Endothelial cell of umbilical vein (primary cell): Measurements from ENCODE around the gene FAM3B. TPM values are rescaled to one million over a fixed set of nuclear protein-coding genes. Genes with fewer than 3 reads are reported as not detected.

Experiments
- BruUV-seq: library from RNA; stranded (reverse); fragments of 400-500 nt; replicated peaks from 2 replicates; lab custom pipeline; 2021; lab: Mats Ljungman, UMichigan
- CTCF ChIA-PET: fragments of 300-600, 350-600 bp; sonication (Branson Sonifier 250); formaldehyde crosslinking; loops from one replicate; lab custom pipeline; 2021; ENCODE audit warnings: antibody characterized with exemption, inconsistent platforms; lab: Charles Lee
- POLR2A ChIA-PET: fragments of 300-600, 350-600 bp; sonication (Branson Sonifier 250); formaldehyde crosslinking; loops from one replicate; lab custom pipeline; 2021; ENCODE audit warnings: antibody characterized with exemption, inconsistent platforms; lab: Charles Lee
- DNase-seq: peaks from one replicate; pipeline ENCODE4 v3.0.0-alpha.2; 2011; ENCODE audit warnings: low read depth, low spot score
- FAIRE-seq: peaks from 2 replicates; lab custom pipeline; 2011; peaks lifted over from hg19 to GRCh38; lab: Jason Lieb, UNC
- H2AFZ ChIP-seq: 2 replicates; pipeline ENCODE4 v1.6.0; 2012; ENCODE audit warnings: low read depth, low read length, control low read depth, inconsistent platforms
- H3K27ac ChIP-seq: 2 replicates; pipeline ENCODE4 v1.5.1; 2011; ENCODE audit warnings: low read depth, mild to moderate bottlenecking, control low read depth, low read length, moderate library complexity; ENCODE audit not compliant: insufficient read depth
- H3K27me3 ChIP-seq, 2 experiments: 2 replicates each; pipeline versions ENCODE4 v1.6.0 to v1.6.1; 2011; ENCODE audit warnings: low read length in 2 of 2, mixed read lengths in 1 of 2; ENCODE audit not compliant: control insufficient read depth in 2 of 2, insufficient read depth in 2 of 2
- H3K36me3 ChIP-seq, 2 experiments: 2 replicates in 1 of 2; 3 replicates in 1 of 2; pipeline ENCODE4 v1.5.1; 2011; ENCODE audit warnings: low read length in 2 of 2, mild to moderate bottlenecking in 1 of 2, moderate library complexity in 1 of 2; ENCODE audit not compliant: control insufficient read depth in 2 of 2, insufficient read depth in 2 of 2; ENCODE audit errors: extremely low read depth in 1 of 2
- H3K4me1 ChIP-seq: 3 replicates; pipeline ENCODE4 v1.5.1; 2011; ENCODE audit warnings: mild to moderate bottlenecking, low read length; ENCODE audit not compliant: control insufficient read depth, insufficient read depth; ENCODE audit errors: extremely low read depth
- H3K4me2 ChIP-seq: 2 replicates; pipeline ENCODE4 v1.6.1; 2011; ENCODE audit warnings: low read length, control low read depth, mixed read lengths; ENCODE audit not compliant: insufficient read depth
- H3K4me3 ChIP-seq, 3 experiments: fragments of 200-600 bp in 1 of 3; sonication (generic), shearing (Covaris generic) in 1 of 3; replicated peaks in 1 of 3; 2 replicates each; pipeline ENCODE4 v1.5.1; 2011 to 2016; ENCODE audit warnings: control low read depth in 3 of 3, low read length in 3 of 3, mild to moderate bottlenecking in 2 of 3, inconsistent platforms in 1 of 3, low read depth in 1 of 3, moderate library complexity in 1 of 3; ENCODE audit not compliant: insufficient read depth in 1 of 3
- H3K79me2 ChIP-seq: 2 replicates; pipeline ENCODE4 v1.6.0; 2012; ENCODE audit warnings: low read length, inconsistent platforms; ENCODE audit not compliant: control insufficient read depth, insufficient read depth
- H3K9ac ChIP-seq: replicated peaks from 2 replicates; pipeline ENCODE3; 2011; ENCODE audit warnings: low read length, control low read depth; ENCODE audit not compliant: insufficient read depth; ENCODE audit errors: extremely low read depth
- H3K9me1 ChIP-seq: replicated peaks from 3 replicates; pipeline ENCODE4 v1.6.0; 2011; ENCODE audit warnings: mild to moderate bottlenecking, low read length; ENCODE audit not compliant: control insufficient read depth, insufficient read depth; ENCODE audit errors: extremely low read depth
- H3K9me3 ChIP-seq: replicated peaks from 2 replicates; pipeline ENCODE4 v1.5.1; 2012; ENCODE audit warnings: low read length, inconsistent platforms; ENCODE audit not compliant: control insufficient read depth, insufficient read depth
- H4K20me1 ChIP-seq: replicated peaks from 2 replicates; pipeline ENCODE3; 2011; ENCODE audit warnings: mild to moderate bottlenecking, low read length; ENCODE audit not compliant: control insufficient read depth, insufficient read depth; ENCODE audit errors: extremely low read depth
- EZH2 ChIP-seq: IDR thresholded peaks from 2 replicates; pipeline ENCODE4 v1.6.1; 2012; ENCODE audit warnings: borderline replicate concordance, low read depth, mild to moderate bottlenecking, moderate library complexity, low read length, inconsistent platforms; ENCODE audit not compliant: severe bottlenecking
- FOS ChIP-seq: IDR thresholded peaks from 2 replicates; pipeline ENCODE4 v1.6.1; 2011; ENCODE audit warnings: mild to moderate bottlenecking, low read length, moderate library complexity, borderline replicate concordance; ENCODE audit not compliant: insufficient read depth
- GATA2 ChIP-seq: IDR thresholded peaks from 2 replicates; pipeline ENCODE4 v1.7.0; 2011; ENCODE audit warnings: low read depth, mild to moderate bottlenecking, moderate library complexity, mixed read lengths, low read length; ENCODE audit not compliant: insufficient read length, insufficient read depth
- JUN ChIP-seq: IDR thresholded peaks from 2 replicates; pipeline ENCODE4 v1.6.1; 2011; ENCODE audit warnings: borderline replicate concordance, low read depth; ENCODE audit not compliant: insufficient read length, insufficient read depth
- MYC ChIP-seq: IDR thresholded peaks from one replicate; pipeline ENCODE4 v1.6.1; 2011; ENCODE audit warnings: mild to moderate bottlenecking, low read depth, low read length
- POLR2A ChIP-seq: IDR thresholded peaks from 2 replicates; pipeline ENCODE4 v1.6.1; 2012; ENCODE audit warnings: low read depth, mild to moderate bottlenecking, control low read depth, low read length
- POLR2AphosphoS5 ChIP-seq: IDR thresholded peaks from 2 replicates; pipeline ENCODE4 v1.6.1; 2012; ENCODE audit warnings: low read depth, mild to moderate bottlenecking, control low read depth, low read length, moderate library complexity; ENCODE audit not compliant: insufficient read depth
- dilution Hi-C: fragments of 300-500 bp; cut with MboI; formaldehyde crosslinking; loops from one replicate; pipeline ENCODE4 v1.15.0; 2019; ENCODE audit warnings: low sequenced_read_pairs; ENCODE audit not compliant: extremely low pct_ligation_motif_present
- intact Hi-C: fragments of 100-400 bp; cut with micrococcal nuclease; formaldehyde crosslinking; loops from one replicate; pipeline ENCODE4 v1.10.0; 2022
- polyA plus RNA-seq, 4 experiments: library from polyadenylated mRNA; depleted of rRNA in 3 of 4; stranded (reverse) in 3 of 4; unstranded in 1 of 4; fragments of >200 nt; gene quantifications; 2 replicates each; pipeline versions ENCODE4 v1.2.1 to v1.2.3, GENCODE V29; 2011 to 2012; ENCODE audit warnings: missing spikeins in 1 of 4
- total RNA-seq: library from RNA; stranded (reverse); gene quantifications from 2 replicates; pipeline ENCODE4 v1.2.3, GENCODE V29; 2021
- TF ChIP-seq, protein P1 (sequence below), 2 donors: IDR thresholded peaks; 1 replicate in 1 of 2; 2 replicates in 1 of 2; pipeline ENCODE4 v1.5.1; 2011; ENCODE audit warnings: low read length in 2 of 2, mild to moderate bottlenecking in 2 of 2, moderate library complexity in 2 of 2, control low read depth in 1 of 2, inconsistent platforms in 1 of 2, low read depth in 1 of 2; ENCODE audit not compliant: insufficient read depth in 1 of 2; ENCODE audit errors: extremely low read depth in 1 of 2
- TF ChIP-seq, protein P2 (sequence below): IDR thresholded peaks from 2 replicates; pipeline ENCODE4 v1.6.1; 2011; ENCODE audit not compliant: insufficient read depth, insufficient read length

FAM3B gene
- total and polyA plus RNA-seq, 2 donors (not counting 3 experiments of a cell fraction or from before 2014, with no cell fraction given) = not detected

DNA sequence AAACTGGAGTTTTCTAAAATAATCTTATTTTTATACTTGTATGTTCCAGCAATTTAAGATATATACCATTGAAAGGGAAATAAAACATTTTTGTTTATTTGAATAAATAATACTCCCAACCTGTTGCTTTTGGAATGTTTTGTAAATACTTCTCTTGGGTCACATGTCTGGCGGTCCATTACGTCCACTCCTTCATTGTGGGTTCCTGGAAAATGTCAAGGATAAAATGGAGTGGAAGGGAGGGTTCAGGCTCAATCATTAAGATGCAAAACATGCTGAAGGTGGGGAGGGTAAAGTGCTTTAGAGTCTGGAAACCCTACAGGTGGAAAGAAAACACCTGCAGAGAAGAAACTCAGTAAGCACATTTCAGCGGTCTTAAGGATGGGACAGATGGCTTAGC lies 34.2 kb upstream of the FAM3B start:
- Histone ChIP-seq H3K27ac (no peak overlapping the region), H4K20me1 (no peaks in the 10 kb centered on the region), H3K4me1 (no peaks in the 10 kb centered on the region), H3K4me3 (no peak overlapping the region), H3K36me3 (no peaks in the 10 kb centered on the region), H3K4me2 (no peak overlapping the region), H3K27me3 (peaks cover 2 to 4% of the 10 kb centered on the region in 2 experiments), H2AFZ (no peak overlapping the region), H3K9ac (no peak overlapping the region), H3K9me3 (no peaks in the 10 kb centered on the region), H3K79me2 (no peaks in the 10 kb centered on the region), H3K9me1 (no peaks in the 10 kb centered on the region)
- BruUV-seq = no TSS peak
- dilution Hi-C loops (no loop called here), intact Hi-C loops (loop anchor here (2.0 to 5.0 kb wide), 3 partner anchors 160 to 835 kb away; no protein-coding TSS in a partner anchor)
- TF ChIP-seq, protein P1, sequence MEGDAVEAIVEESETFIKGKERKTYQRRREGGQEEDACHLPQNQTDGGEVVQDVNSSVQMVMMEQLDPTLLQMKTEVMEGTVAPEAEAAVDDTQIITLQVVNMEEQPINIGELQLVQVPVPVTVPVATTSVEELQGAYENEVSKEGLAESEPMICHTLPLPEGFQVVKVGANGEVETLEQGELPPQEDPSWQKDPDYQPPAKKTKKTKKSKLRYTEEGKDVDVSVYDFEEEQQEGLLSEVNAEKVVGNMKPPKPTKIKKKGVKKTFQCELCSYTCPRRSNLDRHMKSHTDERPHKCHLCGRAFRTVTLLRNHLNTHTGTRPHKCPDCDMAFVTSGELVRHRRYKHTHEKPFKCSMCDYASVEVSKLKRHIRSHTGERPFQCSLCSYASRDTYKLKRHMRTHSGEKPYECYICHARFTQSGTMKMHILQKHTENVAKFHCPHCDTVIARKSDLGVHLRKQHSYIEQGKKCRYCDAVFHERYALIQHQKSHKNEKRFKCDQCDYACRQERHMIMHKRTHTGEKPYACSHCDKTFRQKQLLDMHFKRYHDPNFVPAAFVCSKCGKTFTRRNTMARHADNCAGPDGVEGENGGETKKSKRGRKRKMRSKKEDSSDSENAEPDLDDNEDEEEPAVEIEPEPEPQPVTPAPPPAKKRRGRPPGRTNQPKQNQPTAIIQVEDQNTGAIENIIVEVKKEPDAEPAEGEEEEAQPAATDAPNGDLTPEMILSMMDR (IDR thresholded peaks at IDR 0.05; ENCODE audit: extremely low read depth in 1 of 2, insufficient read depth in 1 of 2, low read depth in 1 of 2, low read length in 2 of 2) = no peak
- TF ChIP-seq POLR2AphosphoS5 = no peak
- no peak for TF ChIP-seq MYC
- TF ChIP-seq EZH2 = no peak
- TF ChIP-seq POLR2A = no peak
- TF ChIP-seq, protein P2, sequence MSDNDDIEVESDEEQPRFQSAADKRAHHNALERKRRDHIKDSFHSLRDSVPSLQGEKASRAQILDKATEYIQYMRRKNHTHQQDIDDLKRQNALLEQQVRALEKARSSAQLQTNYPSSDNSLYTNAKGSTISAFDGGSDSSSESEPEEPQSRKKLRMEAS = no peak
- TF ChIP-seq JUN = no peak
- no peak for TF ChIP-seq FOS
- TF ChIP-seq GATA2 = no peak
- DNase-seq = no peak
- ChIA-PET CTCF (interaction anchor here (0.9 to 7.8 kb wide), 26 partner anchors 8 to 1764 kb away, joined by 3 to 220 read pairs (median 9); no protein-coding TSS in a partner anchor), POLR2A (no interaction called here)
- no peak for FAIRE-seq
